DOHH2 (cell line): ENCODE measurements around the gene FXN.

Source experiments
- H3F3A ChIP-seq: fragments of 200-600 bp; sonication (generic), shearing (Covaris generic); 2 replicates; pipeline ENCODE4 v1.6.0; 2016; ENCODE audit warnings: antibody characterized with exemption, mild to moderate bottlenecking; ENCODE audit not compliant: control insufficient read depth, insufficient read depth
- H3K27ac ChIP-seq: fragments of 200-600 bp; sonication (generic); 2 replicates; pipeline ENCODE4 v1.5.1; 2014; ENCODE audit warnings: low read depth, mild to moderate bottlenecking, low read length, moderate library complexity
- H3K27me3 ChIP-seq: fragments of 200-600 bp; sonication (generic); 2 replicates; pipeline ENCODE4 v1.6.1; 2014; ENCODE audit warnings: mild to moderate bottlenecking, low read length, mixed read lengths; ENCODE audit not compliant: control insufficient read depth
- H3K36me3 ChIP-seq: fragments of 200-600 bp; sonication (generic); 2 replicates; pipeline ENCODE4 v1.6.1; 2014; ENCODE audit warnings: mild to moderate bottlenecking, low read length, moderate library complexity, mixed read lengths; ENCODE audit not compliant: control insufficient read depth
- H3K4me1 ChIP-seq: fragments of 200-600 bp; sonication (generic); 2 replicates; pipeline ENCODE4 v1.6.1; 2014; ENCODE audit warnings: mild to moderate bottlenecking, low read length, mixed read lengths; ENCODE audit not compliant: control insufficient read depth
- H3K4me2 ChIP-seq: fragments of 200-600 bp; sonication (generic); 2 replicates; pipeline ENCODE4 v1.6.0; 2014; ENCODE audit warnings: mild to moderate bottlenecking, low read length, moderate library complexity
- H3K4me3 ChIP-seq: fragments of 200-600 bp; sonication (generic); 2 replicates; pipeline ENCODE4 v1.5.1; 2014; ENCODE audit warnings: mild to moderate bottlenecking, low read length, mixed read lengths
- H3K79me2 ChIP-seq: fragments of 200-600 bp; sonication (generic); 2 replicates; pipeline ENCODE4 v1.6.1; 2014; ENCODE audit warnings: mild to moderate bottlenecking, low read length, mixed read lengths; ENCODE audit not compliant: control insufficient read depth
- H3K9me2 ChIP-seq: fragments of 200-600 bp; sonication (generic); replicated peaks from 2 replicates; pipeline ENCODE4 v1.6.1; 2014; ENCODE audit warnings: mild to moderate bottlenecking, low read length, mixed read lengths; ENCODE audit not compliant: control insufficient read depth
- H3K9me3 ChIP-seq: fragments of 200-600 bp; sonication (generic); 2 replicates; pipeline ENCODE4 v1.6.1; 2014; ENCODE audit warnings: antibody characterized with exemption, low read length, mixed read lengths; ENCODE audit not compliant: control insufficient read depth, insufficient read depth
- H4K20me1 ChIP-seq: fragments of 200-600 bp; sonication (generic); 2 replicates; pipeline ENCODE4 v1.6.0; 2014; ENCODE audit warnings: low read depth, mild to moderate bottlenecking, antibody characterized with exemption, low read length, moderate library complexity; ENCODE audit not compliant: control insufficient read depth, insufficient read depth
- EZH2phosphoT487 ChIP-seq: fragments of 200-600 bp; sonication (generic); IDR thresholded peaks from 2 replicates; pipeline ENCODE4 v1.6.1; 2017; ENCODE audit warnings: borderline replicate concordance, mild to moderate bottlenecking, antibody characterized with exemption, low read length, moderate library complexity, mixed read lengths
- TF ChIP-seq, protein P1 (sequence below): fragments of 200-600 bp; sonication (generic); IDR thresholded peaks from one replicate; pipeline ENCODE4 v1.5.1; 2014; ENCODE audit warnings: antibody characterized with exemption, mild to moderate bottlenecking, low read depth, low read length; ENCODE audit not compliant: poor library complexity, severe bottlenecking

Gene FXN

DNA sequence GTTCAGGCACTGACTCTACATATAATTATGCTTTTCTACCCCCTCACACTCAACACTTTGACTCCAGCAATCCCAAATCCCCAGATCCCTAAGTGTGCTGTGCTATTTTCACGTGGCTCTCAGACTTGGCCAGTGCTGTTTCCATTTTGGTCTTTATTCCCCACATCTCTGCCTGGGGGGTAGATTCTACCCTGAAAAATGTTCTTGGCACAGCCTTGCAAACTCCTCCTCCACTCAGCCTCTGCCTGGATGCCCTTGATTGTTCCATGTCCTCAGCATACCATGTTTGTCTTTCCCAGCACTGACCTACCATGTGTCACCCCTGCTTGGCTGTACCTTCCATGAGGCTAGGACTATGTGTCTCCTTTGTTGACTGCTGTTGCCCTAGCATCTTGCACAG lies 43.0 kb downstream of the FXN start:
- Histone ChIP-seq H3K27me3 (no peaks in the 10 kb centered on the region), H3K27ac (no peak overlapping the region)

DNA sequence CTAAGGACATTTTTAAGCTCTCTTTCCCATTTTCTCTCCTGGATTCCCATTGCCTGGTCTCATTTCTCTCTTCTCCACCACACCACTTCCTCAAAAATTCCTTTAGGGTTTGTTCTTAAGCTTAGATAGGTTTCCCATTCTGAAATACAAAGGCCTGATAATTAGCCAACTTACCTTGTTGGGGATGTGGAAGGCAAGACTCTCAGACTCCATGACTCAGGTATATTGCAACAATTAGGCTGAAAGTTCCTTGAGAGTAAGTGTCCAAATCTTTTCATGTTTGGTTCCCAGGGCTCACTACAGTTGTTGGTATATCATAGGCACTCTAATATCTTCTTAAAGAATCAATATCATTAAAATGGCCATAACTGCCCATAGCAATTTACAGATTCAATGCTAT lies 43.6 kb downstream of the FXN start:
- H3K4me3 ChIP-seq = no peak overlapping the region
- H3K4me2 ChIP-seq = no peak overlapping the region
- H3K79me2 ChIP-seq = no peaks in the 10 kb centered on the region
- no peak overlapping the region for H3K27ac ChIP-seq
- H3K36me3 ChIP-seq = no peaks in the 10 kb centered on the region
- H3K9me2 ChIP-seq = no peaks in the 10 kb centered on the region
- no peaks in the 10 kb centered on the region for H3K27me3 ChIP-seq
- no peaks in the 10 kb centered on the region for H3K9me3 ChIP-seq
- TF ChIP-seq, protein P1, sequence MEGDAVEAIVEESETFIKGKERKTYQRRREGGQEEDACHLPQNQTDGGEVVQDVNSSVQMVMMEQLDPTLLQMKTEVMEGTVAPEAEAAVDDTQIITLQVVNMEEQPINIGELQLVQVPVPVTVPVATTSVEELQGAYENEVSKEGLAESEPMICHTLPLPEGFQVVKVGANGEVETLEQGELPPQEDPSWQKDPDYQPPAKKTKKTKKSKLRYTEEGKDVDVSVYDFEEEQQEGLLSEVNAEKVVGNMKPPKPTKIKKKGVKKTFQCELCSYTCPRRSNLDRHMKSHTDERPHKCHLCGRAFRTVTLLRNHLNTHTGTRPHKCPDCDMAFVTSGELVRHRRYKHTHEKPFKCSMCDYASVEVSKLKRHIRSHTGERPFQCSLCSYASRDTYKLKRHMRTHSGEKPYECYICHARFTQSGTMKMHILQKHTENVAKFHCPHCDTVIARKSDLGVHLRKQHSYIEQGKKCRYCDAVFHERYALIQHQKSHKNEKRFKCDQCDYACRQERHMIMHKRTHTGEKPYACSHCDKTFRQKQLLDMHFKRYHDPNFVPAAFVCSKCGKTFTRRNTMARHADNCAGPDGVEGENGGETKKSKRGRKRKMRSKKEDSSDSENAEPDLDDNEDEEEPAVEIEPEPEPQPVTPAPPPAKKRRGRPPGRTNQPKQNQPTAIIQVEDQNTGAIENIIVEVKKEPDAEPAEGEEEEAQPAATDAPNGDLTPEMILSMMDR = no peak
- TF ChIP-seq EZH2phosphoT487 = no peak
- H3K4me1 ChIP-seq = no peaks in the 10 kb centered on the region
- no peaks in the 10 kb centered on the region for H3F3A ChIP-seq
- H4K20me1 ChIP-seq = no peaks in the 10 kb centered on the region

More for the DNA sequence above, 43.0 kb downstream of the FXN start:
- Histone ChIP-seq H3K4me1 (no peaks in the 10 kb centered on the region), H3F3A (no peaks in the 10 kb centered on the region), H3K9me2 (no peaks in the 10 kb centered on the region), H4K20me1 (no peaks in the 10 kb centered on the region), H3K4me3 (no peak overlapping the region), H3K9me3 (no peaks in the 10 kb centered on the region), H3K36me3 (no peaks in the 10 kb centered on the region), H3K79me2 (no peaks in the 10 kb centered on the region), H3K4me2 (no peak overlapping the region)
- no peak for TF ChIP-seq EZH2phosphoT487
- TF ChIP-seq, protein P1 = no peak

DNA sequence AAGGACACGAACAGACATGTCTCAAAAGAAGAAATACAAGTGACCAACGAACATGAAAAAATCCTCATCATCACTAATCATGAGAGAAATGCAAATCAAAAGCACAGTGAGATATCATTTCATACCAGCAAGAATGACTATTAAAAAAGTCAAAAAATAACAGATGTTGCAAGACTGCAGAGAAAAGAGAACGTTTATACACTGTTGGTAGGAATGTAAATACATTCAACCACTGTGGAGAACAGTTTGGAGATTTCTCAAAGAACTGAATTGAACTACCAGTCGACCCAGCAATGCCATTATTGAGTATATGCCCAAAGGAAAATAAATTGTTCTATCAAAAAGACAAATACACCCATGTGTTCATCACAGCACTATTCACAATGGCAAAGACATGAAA lies 45.7 kb downstream of the FXN start:
- TF ChIP-seq, protein P1 = no peak
- TF ChIP-seq EZH2phosphoT487 = no peak

DNA sequence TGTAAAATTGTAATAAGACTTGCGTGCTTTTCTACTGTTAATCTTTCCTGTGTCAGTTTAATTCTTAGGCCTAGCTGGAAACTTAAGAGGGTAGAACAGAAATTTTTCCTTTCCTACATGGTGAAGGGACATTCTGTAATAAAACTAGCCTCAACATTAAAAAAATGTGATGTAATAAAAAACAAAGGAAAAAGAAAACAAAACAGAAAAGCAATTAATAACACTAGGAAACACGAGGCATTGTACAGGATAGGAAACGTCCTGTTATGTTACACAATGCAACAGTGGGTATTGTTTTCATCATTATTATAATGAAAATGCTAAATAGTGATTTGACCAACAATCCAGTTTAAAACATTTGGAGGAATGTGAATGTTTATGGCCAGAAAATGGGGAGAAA lies 47.8 kb downstream of the FXN start:
- Histone ChIP-seq H3K79me2 (no peaks in the 10 kb centered on the region), H3K36me3 (no peaks in the 10 kb centered on the region), H3F3A (no peaks in the 10 kb centered on the region), H3K4me3 (no peak overlapping the region), H3K9me3 (no peaks in the 10 kb centered on the region), H3K27ac (no peak overlapping the region), H3K9me2 (no peaks in the 10 kb centered on the region), H3K27me3 (no peaks in the 10 kb centered on the region), H4K20me1 (no peaks in the 10 kb centered on the region), H3K4me1 (no peaks in the 10 kb centered on the region), H3K4me2 (no peak overlapping the region)
- TF ChIP-seq, protein P1 = no peak
- TF ChIP-seq EZH2phosphoT487 = no peak

More for the DNA sequence above, 45.7 kb downstream of the FXN start:
- Histone ChIP-seq H3K27me3 (no peaks in the 10 kb centered on the region), H3K36me3 (no peaks in the 10 kb centered on the region), H3K9me3 (no peaks in the 10 kb centered on the region), H3K79me2 (no peaks in the 10 kb centered on the region), H4K20me1 (no peaks in the 10 kb centered on the region), H3K4me2 (no peak overlapping the region), H3K4me3 (no peak overlapping the region), H3K9me2 (no peaks in the 10 kb centered on the region), H3K27ac (no peak overlapping the region), H3K4me1 (no peaks in the 10 kb centered on the region), H3F3A (no peaks in the 10 kb centered on the region)
